Choroid plexus epithelial cell (primary cell): ENCODE results near the gene WDR43.

Source experiments
- DNase-seq: peaks from one replicate; pipeline ENCODE4 v3.0.0-alpha.2; 2010; ENCODE audit warnings: low read depth
- H3K4me3 ChIP-seq: 2 replicates; pipeline ENCODE4 v1.5.1; 2011; ENCODE audit warnings: low read depth, mild to moderate bottlenecking, control low read depth, low read length, moderate library complexity
- TF ChIP-seq, protein P1 (sequence below): conservative IDR thresholded peaks from 2 replicates; pipeline ENCODE4 v1.5.1; 2011; ENCODE audit warnings: low read depth, mild to moderate bottlenecking, control low read depth, inconsistent platforms, low read length, moderate library complexity

Gene WDR43

DNA sequence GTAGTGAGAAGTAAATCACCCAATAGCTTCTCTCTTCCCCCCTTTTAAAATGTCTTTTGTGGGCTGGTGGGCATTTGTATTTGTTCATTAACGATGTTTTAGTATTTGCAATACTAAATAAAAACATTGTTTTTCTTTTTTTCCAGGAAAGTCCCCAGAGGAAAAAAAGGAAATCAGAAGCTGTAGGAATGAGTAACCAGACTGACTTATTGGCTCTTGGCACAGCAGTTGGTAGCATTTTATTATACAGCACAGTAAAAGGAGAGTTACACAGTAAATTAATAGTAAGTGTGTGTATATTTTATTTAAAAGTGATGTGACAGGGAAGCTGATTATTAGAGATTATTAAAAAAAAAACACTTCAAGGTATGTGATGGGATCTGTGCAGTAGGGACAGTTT lies 7.4 kb downstream of the WDR43 start:
- H3K4me3 ChIP-seq = no peak overlapping the region
- TF ChIP-seq, protein P1, sequence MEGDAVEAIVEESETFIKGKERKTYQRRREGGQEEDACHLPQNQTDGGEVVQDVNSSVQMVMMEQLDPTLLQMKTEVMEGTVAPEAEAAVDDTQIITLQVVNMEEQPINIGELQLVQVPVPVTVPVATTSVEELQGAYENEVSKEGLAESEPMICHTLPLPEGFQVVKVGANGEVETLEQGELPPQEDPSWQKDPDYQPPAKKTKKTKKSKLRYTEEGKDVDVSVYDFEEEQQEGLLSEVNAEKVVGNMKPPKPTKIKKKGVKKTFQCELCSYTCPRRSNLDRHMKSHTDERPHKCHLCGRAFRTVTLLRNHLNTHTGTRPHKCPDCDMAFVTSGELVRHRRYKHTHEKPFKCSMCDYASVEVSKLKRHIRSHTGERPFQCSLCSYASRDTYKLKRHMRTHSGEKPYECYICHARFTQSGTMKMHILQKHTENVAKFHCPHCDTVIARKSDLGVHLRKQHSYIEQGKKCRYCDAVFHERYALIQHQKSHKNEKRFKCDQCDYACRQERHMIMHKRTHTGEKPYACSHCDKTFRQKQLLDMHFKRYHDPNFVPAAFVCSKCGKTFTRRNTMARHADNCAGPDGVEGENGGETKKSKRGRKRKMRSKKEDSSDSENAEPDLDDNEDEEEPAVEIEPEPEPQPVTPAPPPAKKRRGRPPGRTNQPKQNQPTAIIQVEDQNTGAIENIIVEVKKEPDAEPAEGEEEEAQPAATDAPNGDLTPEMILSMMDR = no peak
- peak; percentile 24 for DNase-seq

DNA sequence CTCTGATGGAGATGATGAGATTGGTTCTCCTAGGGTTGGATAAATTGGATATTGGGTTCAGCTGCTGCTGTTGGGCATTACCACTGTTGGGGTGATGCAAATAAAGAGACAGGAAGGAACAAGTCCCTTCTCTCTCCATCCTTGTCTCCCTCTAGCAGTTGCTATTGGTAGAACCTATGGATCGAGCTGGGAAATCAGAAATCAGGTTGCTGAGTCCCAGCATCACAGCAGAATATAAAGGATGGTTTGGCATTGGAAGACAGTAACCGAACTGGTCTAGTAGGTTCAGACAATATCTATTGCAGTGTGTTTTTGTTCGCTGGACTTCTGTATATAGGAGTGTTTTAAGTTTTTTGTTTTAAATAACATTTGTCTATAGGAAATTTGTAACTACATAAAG lies 8.1 kb downstream of the WDR43 start:
- TF ChIP-seq, protein P1 = no peak
- DNase-seq = no peak
- no peak overlapping the region for H3K4me3 ChIP-seq

DNA sequence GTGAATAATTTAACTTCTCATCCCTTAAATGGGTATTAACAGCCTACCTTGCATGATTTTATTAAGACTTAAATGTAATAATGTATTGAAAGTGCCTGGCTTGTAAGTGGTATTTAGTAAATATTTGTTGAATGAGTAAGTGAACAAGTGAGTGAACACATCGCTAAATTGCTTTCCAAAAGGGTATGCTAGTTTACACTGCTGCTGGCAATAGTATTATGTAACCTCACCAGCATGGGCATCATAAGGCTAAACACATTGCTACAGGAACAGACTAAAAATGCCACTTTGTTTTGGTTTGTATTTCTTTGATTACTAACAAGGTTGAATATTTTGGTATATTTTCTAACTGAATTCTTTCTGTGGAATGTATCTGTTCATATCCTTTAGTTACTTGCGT lies 9.8 kb downstream of the WDR43 start:
- TF ChIP-seq, protein P1 = no peak
- DNase-seq = peak; percentile 68
- no peak overlapping the region for H3K4me3 ChIP-seq

DNA sequence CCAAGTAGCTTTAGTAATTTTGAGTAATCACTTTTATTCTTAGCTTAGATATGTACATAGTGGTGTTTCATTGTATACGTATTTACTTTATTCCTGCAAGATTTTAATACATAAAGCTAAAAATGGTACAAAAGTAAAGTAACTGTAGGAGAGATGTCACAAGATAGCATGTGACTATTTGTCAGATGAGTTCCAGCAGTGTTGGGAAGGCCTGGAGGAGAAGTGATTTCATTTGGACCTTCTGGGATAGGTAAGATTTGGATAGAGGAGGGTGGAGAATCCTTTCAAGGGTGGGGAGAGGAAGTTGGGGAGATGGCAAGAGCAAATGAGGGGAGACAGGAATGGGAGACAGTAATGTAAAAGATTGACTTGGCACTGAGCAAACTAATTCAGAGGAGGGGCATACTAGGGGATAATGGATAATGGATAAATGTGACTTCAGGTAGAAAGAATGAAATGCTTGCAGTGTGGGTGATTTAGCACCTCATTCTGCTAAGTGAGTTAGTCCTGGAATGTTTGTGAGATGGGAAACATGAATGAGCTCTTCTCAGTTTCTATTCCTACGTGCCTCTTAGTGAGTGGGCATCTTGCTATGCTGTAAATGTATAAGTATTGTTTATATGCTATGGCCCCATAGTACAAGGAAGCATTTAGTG lies 10.5 kb downstream of the WDR43 start:
- DNase-seq = peak; percentile 46
- TF ChIP-seq, protein P1 = no peak
- H3K4me3 ChIP-seq = no peak overlapping the region

DNA sequence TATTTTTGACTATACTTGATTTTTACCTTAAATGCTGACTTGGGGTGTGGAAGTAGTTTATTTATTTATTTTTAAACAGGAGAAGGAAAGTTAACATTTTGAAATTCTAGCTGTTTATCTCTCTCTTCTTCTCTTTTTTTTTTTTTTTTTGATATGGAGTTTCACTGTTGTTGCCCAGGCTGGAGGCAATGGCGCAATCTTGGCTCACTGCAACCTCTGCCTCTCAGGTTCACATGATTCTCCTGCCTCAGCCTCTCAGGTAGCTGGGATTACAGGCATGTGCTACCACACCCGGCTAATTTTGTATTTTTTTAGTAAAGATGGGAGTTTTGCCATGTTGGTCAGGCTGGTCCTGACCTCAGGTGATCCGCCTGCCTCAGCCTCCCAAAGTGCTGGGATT lies 11.1 kb downstream of the WDR43 start:
- H3K4me3 ChIP-seq = no peak overlapping the region
- peak; percentile 38 for DNase-seq
- TF ChIP-seq, protein P1 = no peak

DNA sequence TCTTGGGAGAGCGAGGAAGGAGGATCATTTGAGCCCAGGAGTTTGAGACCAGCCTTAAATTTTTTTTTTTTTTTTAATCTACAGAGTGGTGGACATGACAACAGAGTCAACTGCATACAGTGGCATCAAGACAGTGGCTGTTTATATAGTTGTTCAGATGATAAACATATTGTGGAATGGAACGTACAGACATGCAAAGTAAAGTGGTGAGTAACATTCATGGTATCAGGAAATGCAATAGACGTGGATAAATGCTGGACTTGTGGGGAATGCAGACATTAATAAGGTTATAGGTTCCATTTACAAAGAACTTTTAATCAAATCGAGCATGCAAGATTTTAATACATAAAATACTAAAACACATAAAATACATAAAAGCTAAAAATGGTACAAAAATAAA lies 11.9 kb downstream of the WDR43 start:
- H3K4me3 ChIP-seq = no peak overlapping the region
- TF ChIP-seq, protein P1 = no peak
- DNase-seq = peak; percentile 50

DNA sequence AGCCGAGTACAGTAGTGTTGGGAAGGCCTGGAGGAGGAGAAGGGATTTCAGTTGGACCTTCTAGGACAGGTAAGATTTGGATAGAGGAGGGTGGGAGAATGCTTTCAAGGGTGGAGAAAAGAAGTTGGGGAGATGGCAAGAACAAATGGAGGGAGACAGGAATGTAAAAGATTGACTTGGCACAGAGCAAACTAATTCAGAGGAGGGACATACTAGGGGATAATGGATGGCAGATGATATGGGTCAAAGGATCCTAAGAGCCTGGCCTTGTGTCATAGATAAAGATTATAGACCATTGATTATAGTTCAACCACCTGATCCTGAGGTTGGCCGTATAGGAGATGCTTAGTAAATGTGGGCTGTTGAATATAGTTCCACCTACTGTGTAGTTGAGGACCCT lies 12.4 kb downstream of the WDR43 start:
- TF ChIP-seq, protein P1 = no peak
- no peak for DNase-seq
- no peak overlapping the region for H3K4me3 ChIP-seq
